ENCODE results near the gene SYNGR1. TPM values are rescaled to one million over a fixed set of nuclear protein-coding genes. Genes with fewer than 3 reads are reported as not detected.

Gene SYNGR1
- total and polyA plus RNA-seq, 2 experiments from 2014 or later = 30.9 to 37.0 TPM

DNA sequence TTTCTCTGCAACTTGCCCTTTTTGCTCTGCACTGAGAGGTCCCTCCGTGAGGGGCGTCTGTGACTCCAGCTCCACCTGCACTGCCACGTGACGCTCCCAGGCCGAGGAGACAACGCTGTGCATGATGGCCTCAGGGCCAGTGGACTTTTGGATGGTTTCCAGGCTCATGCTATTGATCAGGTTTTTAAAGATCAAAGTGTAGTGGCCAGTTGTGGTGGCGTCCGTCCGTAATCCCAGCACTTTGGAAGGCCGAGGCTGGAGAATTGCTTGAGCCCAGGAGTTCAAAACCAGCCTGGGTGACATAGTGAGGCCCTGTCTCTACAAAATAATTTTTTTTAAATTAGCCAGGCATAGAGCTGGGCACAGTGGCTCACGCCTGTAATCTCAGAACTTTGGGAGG lies 46.4 kb upstream of the SYNGR1 start:
- no peak for ATAC-seq
- TF ChIP-seq, protein P1, sequence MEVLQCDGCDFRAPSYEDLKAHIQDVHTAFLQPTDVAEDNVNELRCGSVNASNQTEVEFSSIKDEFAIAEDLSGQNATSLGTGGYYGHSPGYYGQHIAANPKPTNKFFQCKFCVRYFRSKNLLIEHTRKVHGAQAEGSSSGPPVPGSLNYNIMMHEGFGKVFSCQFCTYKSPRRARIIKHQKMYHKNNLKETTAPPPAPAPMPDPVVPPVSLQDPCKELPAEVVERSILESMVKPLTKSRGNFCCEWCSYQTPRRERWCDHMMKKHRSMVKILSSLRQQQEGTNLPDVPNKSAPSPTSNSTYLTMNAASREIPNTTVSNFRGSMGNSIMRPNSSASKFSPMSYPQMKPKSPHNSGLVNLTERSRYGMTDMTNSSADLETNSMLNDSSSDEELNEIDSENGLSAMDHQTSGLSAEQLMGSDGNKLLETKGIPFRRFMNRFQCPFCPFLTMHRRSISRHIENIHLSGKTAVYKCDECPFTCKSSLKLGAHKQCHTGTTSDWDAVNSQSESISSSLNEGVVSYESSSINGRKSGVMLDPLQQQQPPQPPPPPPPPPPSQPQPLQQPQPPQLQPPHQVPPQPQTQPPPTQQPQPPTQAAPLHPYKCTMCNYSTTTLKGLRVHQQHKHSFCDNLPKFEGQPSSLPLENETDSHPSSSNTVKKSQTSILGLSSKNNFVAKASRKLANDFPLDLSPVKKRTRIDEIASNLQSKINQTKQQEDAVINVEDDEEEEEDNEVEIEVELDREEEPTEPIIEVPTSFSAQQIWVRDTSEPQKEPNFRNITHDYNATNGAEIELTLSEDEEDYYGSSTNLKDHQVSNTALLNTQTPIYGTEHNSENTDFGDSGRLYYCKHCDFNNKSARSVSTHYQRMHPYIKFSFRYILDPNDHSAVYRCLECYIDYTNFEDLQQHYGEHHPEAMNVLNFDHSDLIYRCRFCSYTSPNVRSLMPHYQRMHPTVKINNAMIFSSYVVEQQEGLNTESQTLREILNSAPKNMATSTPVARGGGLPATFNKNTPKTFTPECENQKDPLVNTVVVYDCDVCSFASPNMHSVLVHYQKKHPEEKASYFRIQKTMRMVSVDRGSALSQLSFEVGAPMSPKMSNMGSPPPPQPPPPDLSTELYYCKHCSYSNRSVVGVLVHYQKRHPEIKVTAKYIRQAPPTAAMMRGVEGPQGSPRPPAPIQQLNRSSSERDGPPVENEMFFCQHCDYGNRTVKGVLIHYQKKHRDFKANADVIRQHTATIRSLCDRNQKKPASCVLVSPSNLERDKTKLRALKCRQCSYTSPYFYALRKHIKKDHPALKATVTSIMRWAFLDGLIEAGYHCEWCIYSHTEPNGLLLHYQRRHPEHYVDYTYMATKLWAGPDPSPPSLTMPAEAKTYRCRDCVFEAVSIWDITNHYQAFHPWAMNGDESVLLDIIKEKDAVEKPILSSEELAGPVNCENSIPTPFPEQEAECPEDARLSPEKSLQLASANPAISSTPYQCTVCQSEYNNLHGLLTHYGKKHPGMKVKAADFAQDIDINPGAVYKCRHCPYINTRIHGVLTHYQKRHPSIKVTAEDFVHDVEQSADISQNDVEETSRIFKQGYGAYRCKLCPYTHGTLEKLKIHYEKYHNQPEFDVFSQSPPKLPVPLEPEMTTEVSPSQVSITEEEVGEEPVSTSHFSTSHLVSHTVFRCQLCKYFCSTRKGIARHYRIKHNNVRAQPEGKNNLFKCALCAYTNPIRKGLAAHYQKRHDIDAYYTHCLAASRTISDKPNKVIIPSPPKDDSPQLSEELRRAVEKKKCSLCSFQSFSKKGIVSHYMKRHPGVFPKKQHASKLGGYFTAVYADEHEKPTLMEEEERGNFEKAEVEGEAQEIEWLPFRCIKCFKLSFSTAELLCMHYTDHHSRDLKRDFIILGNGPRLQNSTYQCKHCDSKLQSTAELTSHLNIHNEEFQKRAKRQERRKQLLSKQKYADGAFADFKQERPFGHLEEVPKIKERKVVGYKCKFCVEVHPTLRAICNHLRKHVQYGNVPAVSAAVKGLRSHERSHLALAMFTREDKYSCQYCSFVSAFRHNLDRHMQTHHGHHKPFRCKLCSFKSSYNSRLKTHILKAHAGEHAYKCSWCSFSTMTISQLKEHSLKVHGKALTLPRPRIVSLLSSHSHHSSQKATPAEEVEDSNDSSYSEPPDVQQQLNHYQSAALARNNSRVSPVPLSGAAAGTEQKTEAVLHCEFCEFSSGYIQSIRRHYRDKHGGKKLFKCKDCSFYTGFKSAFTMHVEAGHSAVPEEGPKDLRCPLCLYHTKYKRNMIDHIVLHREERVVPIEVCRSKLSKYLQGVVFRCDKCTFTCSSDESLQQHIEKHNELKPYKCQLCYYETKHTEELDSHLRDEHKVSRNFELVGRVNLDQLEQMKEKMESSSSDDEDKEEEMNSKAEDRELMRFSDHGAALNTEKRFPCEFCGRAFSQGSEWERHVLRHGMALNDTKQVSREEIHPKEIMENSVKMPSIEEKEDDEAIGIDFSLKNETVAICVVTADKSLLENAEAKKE (CRISPR knock-in tag; IDR thresholded peaks at IDR 0.05) = no peak
- TF ChIP-seq EZH2phosphoT487 (IDR thresholded peaks at IDR 0.05; ENCODE audit: unreplicated experiment) = no peak
- TF ChIP-seq, protein P2, sequence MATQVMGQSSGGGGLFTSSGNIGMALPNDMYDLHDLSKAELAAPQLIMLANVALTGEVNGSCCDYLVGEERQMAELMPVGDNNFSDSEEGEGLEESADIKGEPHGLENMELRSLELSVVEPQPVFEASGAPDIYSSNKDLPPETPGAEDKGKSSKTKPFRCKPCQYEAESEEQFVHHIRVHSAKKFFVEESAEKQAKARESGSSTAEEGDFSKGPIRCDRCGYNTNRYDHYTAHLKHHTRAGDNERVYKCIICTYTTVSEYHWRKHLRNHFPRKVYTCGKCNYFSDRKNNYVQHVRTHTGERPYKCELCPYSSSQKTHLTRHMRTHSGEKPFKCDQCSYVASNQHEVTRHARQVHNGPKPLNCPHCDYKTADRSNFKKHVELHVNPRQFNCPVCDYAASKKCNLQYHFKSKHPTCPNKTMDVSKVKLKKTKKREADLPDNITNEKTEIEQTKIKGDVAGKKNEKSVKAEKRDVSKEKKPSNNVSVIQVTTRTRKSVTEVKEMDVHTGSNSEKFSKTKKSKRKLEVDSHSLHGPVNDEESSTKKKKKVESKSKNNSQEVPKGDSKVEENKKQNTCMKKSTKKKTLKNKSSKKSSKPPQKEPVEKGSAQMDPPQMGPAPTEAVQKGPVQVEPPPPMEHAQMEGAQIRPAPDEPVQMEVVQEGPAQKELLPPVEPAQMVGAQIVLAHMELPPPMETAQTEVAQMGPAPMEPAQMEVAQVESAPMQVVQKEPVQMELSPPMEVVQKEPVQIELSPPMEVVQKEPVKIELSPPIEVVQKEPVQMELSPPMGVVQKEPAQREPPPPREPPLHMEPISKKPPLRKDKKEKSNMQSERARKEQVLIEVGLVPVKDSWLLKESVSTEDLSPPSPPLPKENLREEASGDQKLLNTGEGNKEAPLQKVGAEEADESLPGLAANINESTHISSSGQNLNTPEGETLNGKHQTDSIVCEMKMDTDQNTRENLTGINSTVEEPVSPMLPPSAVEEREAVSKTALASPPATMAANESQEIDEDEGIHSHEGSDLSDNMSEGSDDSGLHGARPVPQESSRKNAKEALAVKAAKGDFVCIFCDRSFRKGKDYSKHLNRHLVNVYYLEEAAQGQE (IDR thresholded peaks at IDR 0.05; ENCODE audit: unreplicated experiment) = no peak
- no peak for TF ChIP-seq NANOG (IDR thresholded peaks at IDR 0.05; ENCODE audit: borderline replicate concordance)
- H3K27me3 Mint-ChIP-seq (ENCODE audit: insufficient read depth, low read depth, poor library complexity) = peaks cover 8% of the 10 kb centered on the region
- H3K4me2 ChIP-seq = no peak overlapping the region
- no peak overlapping the region for H3K27ac ChIP-seq (ENCODE audit: low read depth)
- no peaks in the 10 kb centered on the region for H4K20me1 ChIP-seq (replicated peaks; ENCODE audit: insufficient read depth)
- H3K4me3 ChIP-seq = no peak overlapping the region
- no peaks in the 10 kb centered on the region; the same call in 1 of the 3 replicates for H3K36me3 Mint-ChIP-seq (ENCODE audit: low read depth)
- H2AFZ ChIP-seq = no peak overlapping the region
- H3K27me3 ChIP-seq (ENCODE audit: insufficient read depth) = no peaks in the 10 kb centered on the region
- H3K9me3 Mint-ChIP-seq = peaks cover 9% of the 10 kb centered on the region; the same call in 2 of the 3 replicates
- H3K79me2 ChIP-seq (replicated peaks; ENCODE audit: insufficient read depth) = no peaks in the 10 kb centered on the region
- H3F3A ChIP-seq (replicated peaks; ENCODE audit: low read depth) = 0 out of 2 replicates have a peak, but pooled peaks cover 13% of the 10 kb centered on the region
- H3K9me2 ChIP-seq (ENCODE audit: insufficient read depth) = no peaks in the 10 kb centered on the region
- peaks cover 17% of the 10 kb centered on the region for H3K4me1 Mint-ChIP-seq
- no peaks in the 10 kb centered on the region for H3K36me3 ChIP-seq (ENCODE audit: insufficient read depth)
- peaks cover 10% of the 10 kb centered on the region; the same call in 1 of the 2 replicates for H3K4me1 ChIP-seq (ENCODE audit: insufficient read depth)
- H3K27ac Mint-ChIP-seq = no peak overlapping the region
- DNase-seq (ENCODE audit: low spot score) = no peak
- no peak overlapping the region for H3K4me3 Mint-ChIP-seq
